ENCODE measurements around the gene FRMD3.

The FRMD3 gene

GRCh38 chr9:83538172-83538889, at the start of gene FRMD3:
FRMD3 (minus strand) TSS chr9:83538401; CDS start chr9:83538231, 170 bp downstream.
- peak; percentile 51 for DNase-seq (ENCODE audit: low read depth)

GRCh38 chr9:83584995-83585394, 46.8 kb upstream of the FRMD3 start:
- DNase-seq (ENCODE audit: low read depth), result no peak

DNA sequence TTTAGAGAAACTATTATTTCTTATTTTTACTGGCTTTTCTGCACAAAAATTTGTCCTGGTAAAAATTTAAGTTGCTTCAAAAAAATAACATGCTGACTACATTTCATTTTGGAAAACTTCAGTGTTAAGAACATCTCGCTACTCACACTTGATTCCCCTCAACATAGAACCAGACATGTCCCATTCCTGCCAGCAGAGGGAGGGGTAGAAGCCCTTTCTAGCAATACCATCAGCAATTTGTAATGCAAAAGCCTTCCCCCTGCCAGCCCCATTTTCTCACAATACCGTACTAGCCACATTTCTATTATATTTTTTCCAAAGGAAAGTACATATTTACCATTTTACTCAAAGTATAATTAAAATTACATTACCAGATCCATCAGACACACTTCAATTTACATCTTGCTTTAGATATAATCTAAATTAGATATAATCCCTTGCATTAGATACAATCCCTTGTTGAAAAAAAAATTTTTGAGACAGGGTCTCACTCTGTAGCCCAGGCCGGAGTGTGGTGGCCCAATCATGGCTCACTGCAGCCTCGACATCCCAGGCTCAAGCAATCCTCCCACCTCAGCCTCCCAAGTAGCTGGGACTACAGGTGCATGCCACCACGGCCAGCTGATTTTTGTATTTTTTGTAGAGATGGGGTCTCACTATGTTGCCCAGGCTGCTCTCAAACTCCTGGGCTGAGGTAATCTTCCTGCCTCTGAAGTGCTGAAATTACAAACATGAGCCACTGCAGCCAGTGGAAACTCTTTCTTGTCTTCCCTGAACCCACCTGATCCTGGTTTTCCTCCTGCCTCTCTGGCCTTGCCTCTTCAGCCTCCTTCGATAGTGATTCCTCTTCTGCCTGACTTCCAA, 45.2 kb upstream of the FRMD3 start:
- DNase-seq (ENCODE audit: low read depth), result peak; percentile 73

- peak; percentile 86 for DNase-seq (ENCODE audit: low read depth)
Measured at GRCh38 chr9:83582029-83582428, 43.8 kb upstream of the FRMD3 start.

DNA sequence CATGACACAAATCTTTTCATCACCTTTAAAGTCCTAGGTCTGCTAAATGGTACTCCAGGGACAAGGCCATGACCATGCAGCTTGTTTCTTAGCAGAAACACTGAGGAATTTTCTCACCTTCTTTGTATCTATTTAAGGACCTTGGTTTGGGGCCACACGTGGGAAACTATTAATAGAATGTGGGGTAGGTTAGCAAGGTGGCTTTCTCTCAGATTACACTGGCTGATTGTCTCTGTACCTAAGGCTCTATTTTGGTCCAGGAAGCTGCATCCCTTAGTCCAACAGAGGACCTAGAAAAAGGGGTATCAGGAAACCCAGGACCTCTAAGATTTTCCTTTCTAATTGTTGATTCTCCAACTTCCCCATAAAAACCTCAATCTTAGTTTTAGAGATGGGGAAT, 36.3 kb upstream of the FRMD3 start:
- DNase-seq (ENCODE audit: low read depth), result no peak

DNA sequence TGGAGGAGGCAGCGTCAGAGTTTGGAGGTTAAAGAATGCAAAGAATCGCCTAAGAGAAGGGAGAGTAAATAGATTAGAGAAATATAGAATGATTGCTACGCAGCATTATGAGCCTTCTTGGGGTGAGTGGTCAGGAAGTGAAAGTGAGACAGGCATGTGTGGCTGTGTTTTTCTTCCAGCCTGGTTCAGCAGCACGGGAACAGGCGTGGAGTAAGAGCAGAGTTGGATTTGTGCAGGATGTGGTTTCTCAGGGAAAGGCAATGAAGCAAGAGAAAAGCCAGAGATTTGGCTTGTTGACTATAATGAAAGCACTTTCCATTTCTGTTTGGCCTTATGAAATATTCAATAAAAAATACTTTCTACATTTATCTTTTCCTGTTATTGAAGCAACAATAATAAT, 34.3 kb upstream of the FRMD3 start:
- DNase-seq (ENCODE audit: low read depth), result peak; percentile 94

GRCh38 chr9:83570359-83570758, 32.2 kb upstream of the FRMD3 start:
- peak; percentile 23 for DNase-seq (ENCODE audit: low read depth)

DNA sequence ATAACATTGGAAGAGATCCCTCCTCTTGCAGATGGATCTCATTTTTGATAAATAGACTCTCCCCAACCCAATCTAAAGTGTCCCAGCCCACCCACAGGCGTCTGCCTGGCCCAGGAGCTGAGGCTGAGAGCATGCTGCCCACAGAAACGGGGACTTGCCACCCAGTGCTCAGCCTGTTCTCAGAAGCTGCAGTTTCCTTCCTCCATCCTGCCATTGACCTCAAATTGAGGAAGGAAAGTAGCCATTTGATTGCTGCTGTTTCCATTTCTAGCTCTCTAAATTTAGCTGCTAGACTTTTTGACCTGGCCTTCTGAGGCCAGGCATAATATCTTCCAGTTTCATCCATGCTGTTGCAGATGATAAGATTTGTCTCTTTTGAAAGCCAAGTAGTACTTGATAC, 31.1 kb upstream of the FRMD3 start:
- no peak for DNase-seq (ENCODE audit: low read depth)

- DNase-seq (ENCODE audit: low read depth), result no peak
Measured at GRCh38 chr9:83563360-83563759, 25.2 kb upstream of the FRMD3 start.

- DNase-seq (ENCODE audit: low read depth), result no peak
Measured at GRCh38 chr9:83560169-83560826, 22.1 kb upstream of the FRMD3 start.

DNA sequence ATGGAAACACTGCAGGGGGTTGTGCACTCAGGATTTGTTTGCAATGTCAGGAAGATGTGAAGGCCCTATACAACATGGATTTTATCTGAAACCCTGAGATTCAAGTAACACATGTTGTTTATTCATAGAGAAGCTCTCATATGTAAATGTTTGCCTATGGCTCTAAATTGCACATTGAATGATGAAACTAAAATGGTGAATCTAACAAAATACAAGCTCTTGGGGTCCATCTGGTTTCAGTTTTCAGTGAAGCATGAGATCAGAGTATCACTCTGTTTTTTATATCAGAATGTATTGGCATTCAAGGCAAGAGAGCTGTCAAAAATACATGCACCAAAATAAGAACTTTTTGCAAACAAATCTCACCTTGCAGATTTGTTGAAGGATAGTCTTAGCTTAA, 19.6 kb upstream of the FRMD3 start:
- no peak for DNase-seq (ENCODE audit: low read depth)

DNA sequence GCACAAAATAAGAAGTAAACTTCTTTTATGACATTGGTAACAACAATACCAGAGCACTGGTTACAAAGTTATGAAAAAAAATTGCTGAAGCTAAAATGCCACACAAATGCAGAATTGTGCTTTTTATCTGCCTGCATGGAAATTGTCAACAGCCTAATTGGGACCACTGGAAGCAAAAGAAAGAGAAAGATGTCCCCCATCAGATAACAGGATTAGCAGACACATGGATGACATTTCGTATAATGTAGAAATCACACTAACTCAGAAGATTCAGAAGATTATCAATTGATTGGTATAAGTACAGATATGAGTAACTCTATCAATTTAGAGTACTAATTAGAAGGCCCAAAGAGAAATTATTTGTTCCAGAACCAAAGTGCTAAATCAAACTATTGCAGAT, 19.1 kb upstream of the FRMD3 start:
- DNase-seq (ENCODE audit: low read depth), result no peak

DNA sequence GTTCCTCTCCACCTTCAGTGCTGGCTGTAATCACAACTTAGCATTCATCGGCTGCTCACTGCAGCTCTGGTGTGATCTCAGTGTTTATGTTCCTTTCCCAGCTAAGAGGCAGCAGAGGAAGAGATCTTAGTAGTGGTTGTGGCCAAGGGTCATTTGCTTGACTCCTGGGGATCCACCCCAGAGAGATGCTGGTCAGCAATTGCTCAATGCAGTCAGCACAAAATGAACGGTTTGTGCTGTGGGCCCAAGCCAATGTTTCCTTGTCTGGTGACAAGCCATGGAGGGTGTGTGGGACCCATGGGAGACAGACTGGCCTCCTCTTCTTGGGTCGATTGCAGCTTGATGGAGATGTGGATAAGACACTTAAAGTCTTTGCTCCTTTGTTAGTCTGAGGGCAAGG, 16.1 kb upstream of the FRMD3 start:
- peak; percentile 31 for DNase-seq (ENCODE audit: low read depth)

DNA sequence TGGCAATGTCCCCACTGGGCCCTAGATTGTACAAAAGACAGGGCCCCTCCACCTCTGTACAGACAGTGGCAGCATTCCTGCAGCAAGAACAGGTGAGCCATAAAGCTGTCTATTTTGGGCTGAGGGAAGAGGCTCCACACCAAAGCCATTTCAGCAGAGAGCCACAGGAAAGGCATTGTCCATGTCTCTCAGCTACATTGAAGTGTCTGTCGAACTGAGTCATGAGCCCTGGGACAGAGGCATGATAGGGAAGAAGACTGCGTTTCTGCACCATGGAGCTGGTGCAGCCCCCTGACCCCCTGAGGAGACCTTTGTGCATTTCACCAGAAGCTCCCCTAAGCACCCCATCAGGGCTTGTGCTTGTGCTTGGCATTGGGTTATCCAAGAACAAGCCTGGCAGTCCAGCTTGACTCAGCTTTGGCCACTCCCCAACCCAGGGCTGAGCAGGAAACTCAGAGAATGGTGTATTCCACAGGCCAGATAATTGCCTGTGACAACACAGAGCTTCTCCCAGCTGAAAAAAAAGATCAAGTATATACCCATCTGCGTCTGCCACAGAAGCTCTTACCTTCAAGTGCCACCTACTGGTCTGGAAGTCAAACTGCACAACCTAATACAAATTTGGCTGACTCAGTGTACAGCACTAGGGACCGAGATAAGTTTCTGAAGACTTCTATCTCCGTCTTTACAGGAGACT, 5.9 kb upstream of the FRMD3 start:
- DNase-seq (ENCODE audit: low read depth), result peak; percentile 68

- no peak for DNase-seq (ENCODE audit: low read depth)
Measured at GRCh38 chr9:83538890-83539238, 663 bp upstream of the FRMD3 start.

GRCh38 chr9:83537331-83538171, 650 bp downstream of the FRMD3 start:
- peak; percentile 8 for DNase-seq (ENCODE audit: low read depth)

DNA sequence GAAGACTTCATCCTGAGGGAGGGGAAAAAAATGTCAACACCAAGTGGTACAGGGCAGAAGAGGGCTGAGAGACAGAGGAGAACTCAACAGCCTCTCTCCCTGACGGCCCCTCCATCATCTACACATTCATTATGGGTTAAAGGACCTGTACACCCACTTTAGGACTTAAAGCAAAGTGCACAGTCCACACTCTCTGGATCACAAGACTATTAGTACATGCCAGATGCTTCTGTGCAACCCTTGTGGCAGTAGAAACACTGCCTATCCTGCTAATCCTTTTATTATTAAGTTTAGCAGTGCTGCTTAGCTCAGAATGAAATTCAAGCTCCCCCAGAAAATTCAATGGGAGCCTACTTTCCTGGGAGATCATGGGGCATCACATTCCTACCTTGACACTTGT, 1.9 kb downstream of the FRMD3 start:
- no peak for DNase-seq (ENCODE audit: low read depth)

DNA sequence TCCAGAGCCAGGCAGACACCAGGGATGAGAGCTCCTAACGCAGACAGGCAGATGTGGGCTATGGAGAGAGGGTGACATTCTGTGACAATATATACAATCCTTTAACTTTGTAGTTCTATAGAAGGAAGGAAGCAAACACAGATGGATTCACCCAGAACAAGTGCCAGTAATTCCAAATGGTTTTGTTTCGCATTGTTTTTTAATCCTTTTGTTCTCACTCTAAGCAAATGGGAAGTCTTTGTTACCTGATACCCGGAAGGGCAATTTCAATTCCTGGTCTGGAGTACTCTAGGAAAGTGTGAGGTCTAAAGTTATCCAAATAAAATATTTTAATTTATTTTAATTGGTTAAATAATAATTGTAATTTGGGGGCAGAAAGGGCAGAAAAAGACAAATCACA, 2.5 kb downstream of the FRMD3 start:
- DNase-seq (ENCODE audit: low read depth), result no peak

DNA sequence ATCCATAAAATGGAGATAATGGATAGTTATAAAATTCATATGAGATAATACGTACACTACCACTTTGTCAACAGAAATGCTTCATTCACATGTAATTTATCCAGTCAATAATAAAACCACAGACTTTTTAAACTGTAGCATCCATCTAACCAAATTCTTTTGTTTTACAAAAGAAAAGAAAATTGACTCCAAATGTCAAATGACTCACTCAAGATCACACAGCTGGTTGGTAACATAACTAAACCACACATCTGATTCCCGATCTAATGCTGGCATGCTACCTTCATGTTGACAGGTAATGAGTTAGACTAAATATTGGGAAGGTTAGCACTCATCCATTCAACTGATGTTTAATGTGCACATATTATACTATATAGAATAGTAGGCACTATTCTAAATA, 4.9 kb downstream of the FRMD3 start:
- DNase-seq (ENCODE audit: low read depth), result no peak

DNA sequence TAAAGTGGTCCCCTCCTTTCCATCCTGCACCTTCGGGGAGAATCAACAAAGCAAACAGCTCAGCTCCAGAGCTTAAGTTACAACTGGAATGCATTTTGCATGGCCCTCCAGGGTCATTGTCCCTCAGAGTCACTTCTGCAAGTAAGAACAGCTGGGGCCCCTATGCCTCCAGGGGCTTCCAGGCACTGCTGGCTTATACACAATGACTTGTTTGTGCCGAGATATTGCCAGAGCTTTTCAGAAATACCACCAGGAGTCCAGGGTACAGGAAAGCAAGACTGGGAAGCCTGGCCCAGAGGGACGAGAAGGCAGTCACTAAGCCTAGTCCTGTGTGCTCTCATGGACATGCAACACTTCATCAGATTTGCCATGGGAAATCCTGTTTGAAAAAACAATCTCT, 11.3 kb downstream of the FRMD3 start:
- no peak for DNase-seq (ENCODE audit: low read depth)

- DNase-seq (ENCODE audit: low read depth), result no peak
Measured at GRCh38 chr9:83526211-83526610, 12.0 kb downstream of the FRMD3 start.

DNA sequence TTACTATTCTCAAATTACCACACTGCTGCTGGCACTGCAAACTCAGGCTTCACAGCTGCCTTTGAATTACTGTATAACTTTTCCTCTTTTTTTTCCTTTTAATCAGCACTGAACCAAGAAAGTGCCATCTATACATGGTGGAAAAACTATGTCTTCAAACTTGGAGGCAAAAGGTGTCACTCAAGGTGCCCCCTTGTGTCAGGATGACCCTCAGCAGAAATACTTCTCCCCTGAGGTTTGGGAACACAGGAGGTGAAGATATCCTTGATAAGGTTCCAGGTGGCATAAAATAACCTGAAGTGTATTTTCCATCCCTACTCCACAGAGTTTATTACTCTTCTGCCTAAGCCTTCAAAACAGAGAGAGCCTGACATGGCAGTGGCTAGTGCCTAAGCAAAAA, 14.5 kb downstream of the FRMD3 start:
- no peak for DNase-seq (ENCODE audit: low read depth)
